MM.1S (cell line): ENCODE results near the gene KLF9.

Source experiments
- EZH2 ChIP-seq: fragments of 300-600 bp; sonication (generic); optimal IDR thresholded peaks from 2 replicates; pipeline ENCODE3; 2017; ENCODE audit warnings: low read depth, mild to moderate bottlenecking, antibody characterized with exemption, low read length, mixed read lengths
- TF ChIP-seq, protein P1 (sequence below): fragments of 300-600 bp; sonication (generic); IDR thresholded peaks from 2 replicates; pipeline ENCODE4 v1.5.1; 2016; ENCODE audit warnings: antibody characterized with exemption, low read length, mixed read lengths

GRCh38 chr9:70362952-70363351, 51.5 kb downstream of the KLF9 start:
- TF ChIP-seq, protein P1, sequence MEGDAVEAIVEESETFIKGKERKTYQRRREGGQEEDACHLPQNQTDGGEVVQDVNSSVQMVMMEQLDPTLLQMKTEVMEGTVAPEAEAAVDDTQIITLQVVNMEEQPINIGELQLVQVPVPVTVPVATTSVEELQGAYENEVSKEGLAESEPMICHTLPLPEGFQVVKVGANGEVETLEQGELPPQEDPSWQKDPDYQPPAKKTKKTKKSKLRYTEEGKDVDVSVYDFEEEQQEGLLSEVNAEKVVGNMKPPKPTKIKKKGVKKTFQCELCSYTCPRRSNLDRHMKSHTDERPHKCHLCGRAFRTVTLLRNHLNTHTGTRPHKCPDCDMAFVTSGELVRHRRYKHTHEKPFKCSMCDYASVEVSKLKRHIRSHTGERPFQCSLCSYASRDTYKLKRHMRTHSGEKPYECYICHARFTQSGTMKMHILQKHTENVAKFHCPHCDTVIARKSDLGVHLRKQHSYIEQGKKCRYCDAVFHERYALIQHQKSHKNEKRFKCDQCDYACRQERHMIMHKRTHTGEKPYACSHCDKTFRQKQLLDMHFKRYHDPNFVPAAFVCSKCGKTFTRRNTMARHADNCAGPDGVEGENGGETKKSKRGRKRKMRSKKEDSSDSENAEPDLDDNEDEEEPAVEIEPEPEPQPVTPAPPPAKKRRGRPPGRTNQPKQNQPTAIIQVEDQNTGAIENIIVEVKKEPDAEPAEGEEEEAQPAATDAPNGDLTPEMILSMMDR: no peak
- no peak for TF ChIP-seq EZH2
